Astrocyte (in vitro differentiated cells and primary cell): ENCODE data around the gene BCOR.

Experiments used
- EZH2 ChIP-seq: IDR thresholded peaks from 2 replicates; pipeline ENCODE4 v1.6.1; 2012; ENCODE audit warnings: mild to moderate bottlenecking, low read length, inconsistent platforms; ENCODE audit not compliant: insufficient read depth
- TF ChIP-seq, protein P1 (sequence below): IDR thresholded peaks from 2 replicates; pipeline ENCODE4 v1.5.1; 2011; ENCODE audit warnings: low read depth, mild to moderate bottlenecking, inconsistent platforms, low read length, moderate library complexity; ENCODE audit not compliant: insufficient read depth

DNA sequence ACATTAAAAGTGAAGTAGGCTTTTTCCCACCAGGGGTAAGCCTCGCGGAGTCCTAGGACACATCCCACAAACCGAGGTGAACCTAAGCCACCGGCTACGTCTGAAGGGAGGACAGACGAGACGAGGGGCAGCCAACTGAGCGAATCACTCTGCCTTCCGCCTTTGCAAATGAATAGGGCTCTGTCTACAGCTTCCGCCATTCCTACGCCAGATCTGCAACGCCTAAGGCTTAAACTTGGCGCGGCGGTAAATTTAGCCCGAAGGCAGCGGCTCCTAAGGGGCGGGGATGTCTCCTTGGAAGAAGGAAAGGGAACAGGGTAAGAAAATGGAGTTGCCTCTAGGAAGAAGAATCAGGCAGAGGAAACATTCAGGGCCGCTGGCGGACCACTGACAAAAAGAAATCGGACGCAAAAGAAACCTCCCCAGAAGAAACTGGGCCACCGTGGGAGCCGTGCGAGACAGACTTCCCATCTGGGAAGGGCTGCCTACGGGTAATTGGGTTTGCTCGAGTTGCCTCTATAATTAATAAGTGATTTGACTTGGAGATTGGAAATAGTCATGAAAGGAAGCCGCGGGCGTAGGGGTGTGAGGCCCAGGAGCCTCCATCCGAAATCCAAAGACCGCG lies 90.5 kb downstream of the BCOR start:
- TF ChIP-seq, protein P1, sequence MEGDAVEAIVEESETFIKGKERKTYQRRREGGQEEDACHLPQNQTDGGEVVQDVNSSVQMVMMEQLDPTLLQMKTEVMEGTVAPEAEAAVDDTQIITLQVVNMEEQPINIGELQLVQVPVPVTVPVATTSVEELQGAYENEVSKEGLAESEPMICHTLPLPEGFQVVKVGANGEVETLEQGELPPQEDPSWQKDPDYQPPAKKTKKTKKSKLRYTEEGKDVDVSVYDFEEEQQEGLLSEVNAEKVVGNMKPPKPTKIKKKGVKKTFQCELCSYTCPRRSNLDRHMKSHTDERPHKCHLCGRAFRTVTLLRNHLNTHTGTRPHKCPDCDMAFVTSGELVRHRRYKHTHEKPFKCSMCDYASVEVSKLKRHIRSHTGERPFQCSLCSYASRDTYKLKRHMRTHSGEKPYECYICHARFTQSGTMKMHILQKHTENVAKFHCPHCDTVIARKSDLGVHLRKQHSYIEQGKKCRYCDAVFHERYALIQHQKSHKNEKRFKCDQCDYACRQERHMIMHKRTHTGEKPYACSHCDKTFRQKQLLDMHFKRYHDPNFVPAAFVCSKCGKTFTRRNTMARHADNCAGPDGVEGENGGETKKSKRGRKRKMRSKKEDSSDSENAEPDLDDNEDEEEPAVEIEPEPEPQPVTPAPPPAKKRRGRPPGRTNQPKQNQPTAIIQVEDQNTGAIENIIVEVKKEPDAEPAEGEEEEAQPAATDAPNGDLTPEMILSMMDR: no peak
- TF ChIP-seq EZH2: no peak
